Chondrocyte (in vitro differentiated cells): ENCODE measurements around the gene SLAMF8. TPM values are rescaled to one million over a fixed set of nuclear protein-coding genes. Genes with fewer than 3 reads are reported as not detected.

ENCODE experiments used
- DNase-seq: peaks from one replicate; pipeline ENCODE4 v3.0.0; 2021; ENCODE audit warnings: mixed read lengths, low spot score
- H3K27ac Mint-ChIP-seq: one replicate; pipeline ENCODE4 v1.8.0; 2021; ENCODE audit warnings: mild to moderate bottlenecking, moderate library complexity, mixed read lengths; ENCODE audit not compliant: unreplicated experiment
- H3K27me3 Mint-ChIP-seq: 2 replicates; pipeline ENCODE4 v1.8.0; 2021; ENCODE audit warnings: low read depth, mixed read lengths
- H3K36me3 Mint-ChIP-seq: 2 replicates; pipeline ENCODE4 v1.8.0; 2021; ENCODE audit warnings: low read depth, mixed read lengths
- H3K4me1 Mint-ChIP-seq: 2 replicates; pipeline ENCODE4 v1.8.0; 2021; ENCODE audit warnings: low read depth, mild to moderate bottlenecking, mixed read lengths
- H3K4me3 Mint-ChIP-seq: one replicate; pipeline ENCODE4 v1.8.0; 2021; ENCODE audit warnings: mild to moderate bottlenecking, moderate library complexity, mixed read lengths; ENCODE audit not compliant: unreplicated experiment
- H3K9me3 Mint-ChIP-seq: 2 replicates; pipeline ENCODE4 v1.8.0; 2021; ENCODE audit warnings: low read depth, mixed read lengths
- long read RNA-seq: library from polyadenylated mRNA; stranded (forward); transcript quantifications from one replicate; pipeline ENCODE4 v2.0.0, GENCODE V29; 2021
- total RNA-seq: library from RNA; stranded (reverse); gene quantifications from 3 replicates; pipeline ENCODE4 v1.2.1, GENCODE V29; 2021
- TF ChIP-seq, protein P1 (sequence below): fragments of 200-600 bp; sonication (generic); IDR thresholded peaks from 2 replicates; pipeline ENCODE4 v1.5.0; 2021; ENCODE audit warnings: antibody characterized with exemption, mild to moderate bottlenecking, moderate library complexity

Gene SLAMF8
- total RNA-seq = not detected in 3 replicates
- long read RNA-seq = 0 reads

DNA sequence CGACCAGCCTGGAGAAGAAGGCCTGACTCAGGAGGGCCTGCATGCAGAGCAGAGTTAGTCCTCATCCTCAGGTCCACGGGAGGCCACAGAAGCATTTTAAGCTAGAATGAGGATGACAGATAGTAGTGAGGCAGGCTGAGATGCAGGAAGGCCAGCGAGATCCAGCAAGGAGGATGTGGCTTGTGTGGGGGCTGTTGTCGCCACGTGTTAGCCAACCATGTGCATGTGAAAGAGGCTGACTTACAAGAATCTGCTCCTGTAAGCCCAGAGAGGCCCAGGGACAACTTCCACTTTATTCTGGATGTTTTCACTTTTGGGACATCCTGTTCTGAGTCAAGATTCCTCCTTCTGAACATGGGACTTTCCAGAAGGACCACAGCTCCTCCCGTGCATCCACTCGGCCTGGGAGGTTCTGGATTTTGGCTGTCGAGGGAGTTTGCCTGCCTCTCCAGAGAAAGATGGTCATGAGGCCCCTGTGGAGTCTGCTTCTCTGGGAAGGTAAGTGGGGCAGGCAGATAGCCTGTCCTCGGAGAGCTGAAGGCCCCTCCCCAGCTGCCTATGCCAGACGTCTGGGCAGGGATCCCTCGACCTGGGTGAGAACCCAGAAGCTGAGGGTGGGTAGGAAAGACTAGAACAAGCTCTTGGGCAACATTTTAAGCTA lies at the start of gene SLAMF8:
Gene SLAMF8, plus strand, starts transcription at position 433 of the 661 bp plus-strand sequence. Its CDS starts 26 bp downstream, at position 459.
- no peak within 1 kb of the TSS for H3K27ac Mint-ChIP-seq
- TF ChIP-seq, protein P1, sequence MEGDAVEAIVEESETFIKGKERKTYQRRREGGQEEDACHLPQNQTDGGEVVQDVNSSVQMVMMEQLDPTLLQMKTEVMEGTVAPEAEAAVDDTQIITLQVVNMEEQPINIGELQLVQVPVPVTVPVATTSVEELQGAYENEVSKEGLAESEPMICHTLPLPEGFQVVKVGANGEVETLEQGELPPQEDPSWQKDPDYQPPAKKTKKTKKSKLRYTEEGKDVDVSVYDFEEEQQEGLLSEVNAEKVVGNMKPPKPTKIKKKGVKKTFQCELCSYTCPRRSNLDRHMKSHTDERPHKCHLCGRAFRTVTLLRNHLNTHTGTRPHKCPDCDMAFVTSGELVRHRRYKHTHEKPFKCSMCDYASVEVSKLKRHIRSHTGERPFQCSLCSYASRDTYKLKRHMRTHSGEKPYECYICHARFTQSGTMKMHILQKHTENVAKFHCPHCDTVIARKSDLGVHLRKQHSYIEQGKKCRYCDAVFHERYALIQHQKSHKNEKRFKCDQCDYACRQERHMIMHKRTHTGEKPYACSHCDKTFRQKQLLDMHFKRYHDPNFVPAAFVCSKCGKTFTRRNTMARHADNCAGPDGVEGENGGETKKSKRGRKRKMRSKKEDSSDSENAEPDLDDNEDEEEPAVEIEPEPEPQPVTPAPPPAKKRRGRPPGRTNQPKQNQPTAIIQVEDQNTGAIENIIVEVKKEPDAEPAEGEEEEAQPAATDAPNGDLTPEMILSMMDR = no peak
- no peak for DNase-seq
- H3K9me3 Mint-ChIP-seq = no peaks in the 10 kb centered on the region
- no peak within 1 kb of the TSS for H3K4me3 Mint-ChIP-seq
- no peaks in the 10 kb centered on the region for H3K36me3 Mint-ChIP-seq
- H3K4me1 Mint-ChIP-seq = peaks cover 23% of the 10 kb centered on the region
- peaks cover 16% of the 10 kb centered on the region for H3K27me3 Mint-ChIP-seq

DNA sequence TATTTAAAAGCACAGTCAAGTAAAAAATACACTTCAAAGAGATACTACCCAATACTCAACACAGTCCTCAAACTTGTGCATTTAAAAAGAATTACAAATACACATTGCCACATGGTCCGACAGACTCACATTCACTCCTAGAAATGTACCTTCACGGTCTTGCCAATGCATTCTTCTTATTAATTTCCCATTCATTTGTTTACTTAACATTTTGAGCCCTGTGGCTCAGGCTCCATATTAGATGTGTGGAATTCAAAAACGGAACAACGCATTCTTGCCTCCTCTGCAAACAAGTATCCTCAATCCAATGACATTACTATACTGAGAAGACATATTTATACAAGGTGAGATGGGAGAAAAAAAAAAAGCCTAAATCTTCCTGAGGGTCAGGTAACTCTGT lies 48.4 kb upstream of the SLAMF8 start:
- DNase-seq = no peak
- peaks cover 28% of the 10 kb centered on the region for H3K4me1 Mint-ChIP-seq
- no peaks in the 10 kb centered on the region for H3K36me3 Mint-ChIP-seq
- no peak overlapping the region for H3K27ac Mint-ChIP-seq
- peaks cover 5% of the 10 kb centered on the region for H3K27me3 Mint-ChIP-seq
- H3K9me3 Mint-ChIP-seq = no peaks in the 10 kb centered on the region
- TF ChIP-seq, protein P1 = no peak
- H3K4me3 Mint-ChIP-seq = no peak overlapping the region

DNA sequence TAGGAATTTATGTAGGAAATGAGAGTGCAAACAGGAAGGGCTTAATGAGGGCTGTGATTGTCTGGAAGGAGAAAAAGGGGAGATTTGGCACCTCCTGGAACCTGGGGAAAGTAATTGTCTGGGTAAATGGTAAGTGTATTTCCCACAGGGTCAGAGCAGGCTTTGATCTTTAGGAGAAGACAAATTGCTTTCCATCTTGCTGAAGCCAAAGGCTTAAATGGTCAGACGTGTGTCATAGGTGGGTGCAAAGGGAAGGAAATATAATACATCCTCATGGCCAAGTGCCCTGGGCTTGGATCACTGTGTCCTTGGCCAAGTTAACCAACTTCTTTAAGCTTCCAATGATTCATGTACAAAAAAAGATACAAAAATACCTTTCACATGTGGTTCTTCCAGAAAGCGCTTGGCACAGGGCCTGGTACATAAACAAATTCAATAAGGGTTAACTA lies 47.2 kb upstream of the SLAMF8 start:
- no peak for DNase-seq
- TF ChIP-seq, protein P1 = no peak
- Mint-ChIP-seq H3K4me3 (no peak overlapping the region), H3K27me3 (peaks cover 4% of the 10 kb centered on the region), H3K36me3 (no peaks in the 10 kb centered on the region), H3K4me1 (peaks cover 33% of the 10 kb centered on the region), H3K27ac (peak overlapping the region; percentile 76), H3K9me3 (no peaks in the 10 kb centered on the region)

DNA sequence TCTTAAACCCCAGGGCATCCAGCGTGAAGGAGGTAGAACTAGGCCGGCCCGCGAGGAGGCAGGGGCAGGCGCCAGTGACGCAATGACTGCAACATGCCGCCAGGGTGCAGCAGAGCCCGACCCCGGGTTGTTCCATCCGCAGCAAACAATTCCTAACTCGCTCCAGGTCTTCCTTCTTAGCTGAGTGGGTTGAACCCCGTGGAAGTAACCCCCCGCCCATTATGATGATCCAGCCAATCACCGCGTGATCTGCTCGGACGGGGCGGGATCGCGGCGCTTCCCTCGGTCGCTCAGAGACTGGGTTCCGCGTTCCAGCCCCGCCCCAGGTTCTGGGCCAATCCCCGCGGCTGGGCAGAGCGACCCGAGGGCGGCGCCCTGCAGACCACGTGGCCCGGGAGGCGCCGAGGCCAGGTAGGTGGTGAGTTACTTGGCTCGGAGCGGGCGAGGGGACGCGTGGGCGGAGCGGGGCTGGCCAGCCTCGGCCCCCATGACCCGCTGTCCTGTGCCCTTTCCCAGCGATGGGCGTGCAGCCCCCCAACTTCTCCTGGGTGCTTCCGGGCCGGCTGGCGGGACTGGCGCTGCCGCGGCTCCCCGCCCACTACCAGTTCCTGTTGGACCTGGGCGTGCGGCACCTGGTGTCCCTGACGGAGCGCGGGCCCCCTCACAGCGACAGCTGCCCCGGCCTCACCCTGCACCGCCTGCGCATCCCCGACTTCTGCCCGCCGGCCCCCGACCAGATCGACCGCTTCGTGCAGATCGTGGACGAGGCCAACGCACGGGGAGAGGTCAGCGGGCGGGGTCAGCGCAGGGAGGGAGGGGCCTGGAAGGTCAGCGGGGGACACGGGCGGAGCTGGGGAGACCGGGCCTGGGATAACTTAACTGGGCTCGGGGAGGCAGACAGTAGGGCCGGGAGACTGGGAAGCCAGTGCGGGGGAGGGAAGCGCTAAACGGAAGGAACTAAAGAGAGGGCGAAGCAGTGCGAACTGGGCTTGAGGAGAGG lies 45.8 kb upstream of the SLAMF8 start, which contains the start of gene DUSP23:
Gene DUSP23, plus strand, starts transcription at position 380 of the 1,000 bp plus-strand sequence. Its CDS starts 139 bp downstream, at position 519.
- Mint-ChIP-seq H3K27me3 (no peaks in the 10 kb centered on the region), H3K4me1 (peaks cover 33% of the 10 kb centered on the region)

More for the DNA sequence above, 45.8 kb upstream of the SLAMF8 start, which contains the start of gene DUSP23:
- Mint-ChIP-seq H3K27ac (peak within 1 kb of the TSS; percentile 46), H3K36me3 (no peaks in the 10 kb centered on the region), H3K4me3 (peak within 1 kb of the TSS; percentile 74), H3K9me3 (no peaks in the 10 kb centered on the region)
- DNase-seq = peak; percentile 98
- TF ChIP-seq, protein P1 = peak; percentile 90
